NB4 (cell line): ENCODE data around the gene GLS.
"Not testable (repeated sequence)": the region's sequence is repeated elsewhere in the genome, so short reads cannot be mapped to it uniquely, and the experiment has no call there.

Source experiments
- DNase-seq: peaks from one replicate; pipeline ENCODE4 v3.0.0; 2010; ENCODE audit warnings: low read depth
- H3K4me3 ChIP-seq: one replicate; pipeline ENCODE4 v1.5.1; 2011; ENCODE audit warnings: mild to moderate bottlenecking, low read depth, low read length, moderate library complexity
- CTCF ChIP-seq: IDR thresholded peaks from one replicate; pipeline ENCODE4 v1.5.1; 2012; ENCODE audit warnings: low read depth, low read length
- MAX ChIP-seq: IDR thresholded peaks from 2 replicates; pipeline ENCODE4 v1.6.1; 2011; ENCODE audit warnings: low read depth, low read length
- MYC ChIP-seq: IDR thresholded peaks from 2 replicates; pipeline ENCODE4 v1.6.1; 2011; ENCODE audit warnings: low read depth, low read length
- POLR2A ChIP-seq: IDR thresholded peaks from 2 replicates; pipeline ENCODE4 v1.6.1; 2011; ENCODE audit warnings: mild to moderate bottlenecking; ENCODE audit not compliant: insufficient read length; ENCODE audit errors: extremely low read depth

GLS gene

GRCh38 chr2:190843890-190844699 is 36.5 kb upstream of the GLS start:
- H3K4me3 ChIP-seq, result no peak overlapping the region
- DNase-seq, result peak; percentile 16

GRCh38 chr2:190844700-190845401 is 35.8 kb upstream of the GLS start:
- no peak for TF ChIP-seq MAX
- TF ChIP-seq MYC, result no peak
- TF ChIP-seq POLR2A, result no peak
- TF ChIP-seq CTCF, result no peak
- no peak for DNase-seq
- H3K4me3 ChIP-seq, result no peak overlapping the region

More at GRCh38 chr2:190843890-190844699, 36.5 kb upstream of the GLS start:
- no peak for TF ChIP-seq CTCF
- TF ChIP-seq MYC, result no peak
- TF ChIP-seq MAX, result no peak
- TF ChIP-seq POLR2A, result no peak

- no peak overlapping the region for H3K4me3 ChIP-seq
- TF ChIP-seq CTCF (no peak), POLR2A (no peak), MAX (no peak), MYC (no peak)
- DNase-seq, result no peak
These were observed 33.9 kb upstream of the GLS start for GRCh38 chr2:190846746-190847145.

- no peak for TF ChIP-seq MAX
- TF ChIP-seq CTCF, result no peak
- no peak for TF ChIP-seq POLR2A
- TF ChIP-seq MYC, result no peak
- DNase-seq, result no peak
- H3K4me3 ChIP-seq, result no peak overlapping the region
These were observed 33.0 kb upstream of the GLS start for GRCh38 chr2:190847504-190848081.

GRCh38 chr2:190849774-190850173 is 30.8 kb upstream of the GLS start:
- TF ChIP-seq MYC (no peak), CTCF (no peak), POLR2A (no peak), MAX (no peak)
- no peak overlapping the region for H3K4me3 ChIP-seq
- DNase-seq, result no peak

- not testable (repeated sequence) for H3K4me3 ChIP-seq, DNase-seq
These were observed 27.6 kb upstream of the GLS start for GRCh38 chr2:190853022-190853421.
